ENCODE measurements around the gene PPP1R13L.

Gene PPP1R13L

DNA sequence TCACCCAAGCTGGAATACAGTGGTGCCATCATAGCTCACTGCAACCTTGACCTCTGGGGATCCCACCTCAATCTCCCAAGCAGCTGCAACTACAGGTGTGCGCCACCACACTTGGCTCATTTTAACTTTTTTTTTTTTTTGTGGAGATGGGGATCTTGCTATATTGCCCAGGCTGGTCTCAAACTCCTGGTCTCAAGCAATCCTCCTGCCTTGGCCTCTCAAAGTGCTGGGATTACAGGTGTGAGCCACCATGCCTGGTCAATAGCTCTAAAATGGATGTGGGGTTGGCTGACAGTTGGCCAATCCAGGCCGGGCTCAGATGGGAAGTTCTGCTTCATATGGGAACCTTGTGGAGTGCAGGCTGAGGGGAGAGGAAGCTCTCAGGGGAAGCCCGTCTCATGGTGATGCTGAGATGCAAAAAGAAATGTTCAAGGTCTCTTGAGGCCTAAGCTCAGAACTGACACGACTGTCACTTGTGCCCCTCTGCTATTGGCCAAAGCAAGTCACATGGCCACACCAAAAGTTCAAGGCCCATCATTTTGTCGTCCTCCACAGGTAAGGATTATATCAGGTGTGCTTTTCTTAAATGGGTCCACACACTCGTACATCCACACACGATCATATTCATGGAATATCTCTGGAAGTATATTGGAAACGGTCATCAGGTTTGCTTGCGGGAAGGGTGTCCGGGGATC, 71.1 kb downstream of the PPP1R13L start:
- H3K4me2 ChIP-seq (ENCODE audit: low read depth, low read length), result no peak overlapping the region
- no peak overlapping the region for H2AFZ ChIP-seq (ENCODE audit: low read length)
- H3K27ac ChIP-seq (ENCODE audit: low read length), result no peak overlapping the region
- H3K4me3 ChIP-seq (ENCODE audit: low read length), result no peak overlapping the region
- H3K4me1 ChIP-seq (ENCODE audit: low read length), result 0 out of 2 replicates have a peak, but pooled peaks cover 3% of the 10 kb centered on the region
- peaks cover 10% of the 10 kb centered on the region; the same call in 1 of the 2 replicates for H3K27me3 ChIP-seq (replicated peaks; ENCODE audit: insufficient read depth, low read length)
- H3K79me2 ChIP-seq (ENCODE audit: low read length), result no peaks in the 10 kb centered on the region
- no peak overlapping the region for H3K9ac ChIP-seq (ENCODE audit: low read length)
- H3F3A ChIP-seq (ENCODE audit: insufficient read depth, low read length), result no peaks in the 10 kb centered on the region
- H4K20me1 ChIP-seq (ENCODE audit: insufficient read depth, low read length), result no peaks in the 10 kb centered on the region
- no peaks in the 10 kb centered on the region for H3K9me2 ChIP-seq (replicated peaks; ENCODE audit: insufficient read depth, low read length)
- no peaks in the 10 kb centered on the region for H3K9me3 ChIP-seq (replicated peaks; ENCODE audit: insufficient read depth, low read length)
- TF ChIP-seq, protein P1, sequence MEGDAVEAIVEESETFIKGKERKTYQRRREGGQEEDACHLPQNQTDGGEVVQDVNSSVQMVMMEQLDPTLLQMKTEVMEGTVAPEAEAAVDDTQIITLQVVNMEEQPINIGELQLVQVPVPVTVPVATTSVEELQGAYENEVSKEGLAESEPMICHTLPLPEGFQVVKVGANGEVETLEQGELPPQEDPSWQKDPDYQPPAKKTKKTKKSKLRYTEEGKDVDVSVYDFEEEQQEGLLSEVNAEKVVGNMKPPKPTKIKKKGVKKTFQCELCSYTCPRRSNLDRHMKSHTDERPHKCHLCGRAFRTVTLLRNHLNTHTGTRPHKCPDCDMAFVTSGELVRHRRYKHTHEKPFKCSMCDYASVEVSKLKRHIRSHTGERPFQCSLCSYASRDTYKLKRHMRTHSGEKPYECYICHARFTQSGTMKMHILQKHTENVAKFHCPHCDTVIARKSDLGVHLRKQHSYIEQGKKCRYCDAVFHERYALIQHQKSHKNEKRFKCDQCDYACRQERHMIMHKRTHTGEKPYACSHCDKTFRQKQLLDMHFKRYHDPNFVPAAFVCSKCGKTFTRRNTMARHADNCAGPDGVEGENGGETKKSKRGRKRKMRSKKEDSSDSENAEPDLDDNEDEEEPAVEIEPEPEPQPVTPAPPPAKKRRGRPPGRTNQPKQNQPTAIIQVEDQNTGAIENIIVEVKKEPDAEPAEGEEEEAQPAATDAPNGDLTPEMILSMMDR (IDR thresholded peaks at IDR 0.05; ENCODE audit: low read length), result no peak
- TF ChIP-seq EZH2 (optimal IDR thresholded peaks at IDR 0.05; ENCODE audit: low read depth, low read length) (no peak), EZH2phosphoT487 (IDR thresholded peaks at IDR 0.05; ENCODE audit: low read length) (no peak)
- no peak for DNase-seq
- no peaks in the 10 kb centered on the region for H3K36me3 ChIP-seq (replicated peaks; ENCODE audit: insufficient read depth, low read length)

DNA sequence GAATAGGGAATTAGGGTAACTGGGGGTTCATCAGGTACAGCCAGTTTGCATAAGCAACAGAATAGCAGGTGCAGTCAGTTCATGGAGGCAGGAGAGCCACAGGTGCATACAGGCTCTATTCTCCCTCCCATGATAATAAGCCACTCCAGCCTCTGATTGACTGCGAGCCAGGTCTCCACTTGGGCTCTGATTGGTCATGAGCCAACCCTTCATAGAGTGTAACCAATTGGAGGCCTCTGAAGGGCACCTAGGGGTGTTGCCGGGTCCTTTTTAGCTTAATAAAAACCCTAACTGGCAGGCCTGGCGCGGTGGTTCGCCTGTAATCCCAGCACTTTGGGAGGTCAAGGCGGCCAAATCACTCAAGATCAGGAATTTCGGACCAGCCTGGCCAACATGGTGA, 73.5 kb downstream of the PPP1R13L start:
- H3K79me2 ChIP-seq (ENCODE audit: low read length), result no peaks in the 10 kb centered on the region
- H3K4me2 ChIP-seq (ENCODE audit: low read depth, low read length), result no peak overlapping the region
- H3K36me3 ChIP-seq (replicated peaks; ENCODE audit: insufficient read depth, low read length), result no peaks in the 10 kb centered on the region
- no peak overlapping the region for H3K27ac ChIP-seq (ENCODE audit: low read length)
- no peaks in the 10 kb centered on the region for H4K20me1 ChIP-seq (ENCODE audit: insufficient read depth, low read length)
- DNase-seq, result no peak
- peaks cover 10% of the 10 kb centered on the region; the same call in 1 of the 2 replicates for H3K27me3 ChIP-seq (replicated peaks; ENCODE audit: insufficient read depth, low read length)
- no peak overlapping the region for H3K9ac ChIP-seq (ENCODE audit: low read length)
- no peaks in the 10 kb centered on the region for H3K4me1 ChIP-seq (ENCODE audit: low read length)
- no peak overlapping the region for H2AFZ ChIP-seq (ENCODE audit: low read length)
- no peaks in the 10 kb centered on the region for H3F3A ChIP-seq (ENCODE audit: insufficient read depth, low read length)
- no peak overlapping the region for H3K4me3 ChIP-seq (ENCODE audit: low read length)
- TF ChIP-seq EZH2 (optimal IDR thresholded peaks at IDR 0.05; ENCODE audit: low read depth, low read length) (no peak), EZH2phosphoT487 (IDR thresholded peaks at IDR 0.05; ENCODE audit: low read length) (no peak)
- TF ChIP-seq, protein P1 (IDR thresholded peaks at IDR 0.05; ENCODE audit: low read length), result no peak
- no peaks in the 10 kb centered on the region for H3K9me2 ChIP-seq (replicated peaks; ENCODE audit: insufficient read depth, low read length)
- H3K9me3 ChIP-seq (replicated peaks; ENCODE audit: insufficient read depth, low read length), result no peaks in the 10 kb centered on the region

Data from MM.1S (cell line).